HepG2 (cell line): ENCODE data around the gene MBLAC2. TPM values are rescaled to one million over a fixed set of nuclear protein-coding genes. Genes with fewer than 3 reads are reported as not detected.

Experiments
- BORCS8-MEF2B ChIP-seq: sonication (generic); formaldehyde crosslinking; IDR thresholded peaks from 2 replicates; pipeline ENCODE4 v1.8.0; 2022; ENCODE audit warnings: mild to moderate bottlenecking, missing genetic modification reagents
- HNF1B ChIP-seq: sonication (generic); formaldehyde crosslinking; IDR thresholded peaks from 2 replicates; pipeline ENCODE4 v1.5.1; 2020; ENCODE audit warnings: mild to moderate bottlenecking, moderate library complexity, missing genetic modification reagents
- HNRNPH1 ChIP-seq: fragments of 200-400 bp; formaldehyde crosslinking; optimal IDR thresholded peaks from 2 replicates; pipeline ENCODE3; 2017; ENCODE audit warnings: mild to moderate bottlenecking, low read depth, low read length
- PATZ1 ChIP-seq: sonication (generic); formaldehyde crosslinking; IDR thresholded peaks from 2 replicates; pipeline ENCODE4 v1.4.0; 2020; ENCODE audit warnings: missing genetic modification reagents
- PHB2 ChIP-seq: fragments of 450-650 bp; IDR thresholded peaks from 2 replicates; pipeline ENCODE4 v1.6.1; 2018; ENCODE audit not compliant: partially characterized antibody
- SMAD3 ChIP-seq: sonication (generic); formaldehyde crosslinking; IDR thresholded peaks from 2 replicates; pipeline ENCODE4 v1.4.0; 2020; ENCODE audit warnings: missing genetic modification reagents
- YEATS2 ChIP-seq: sonication (generic); formaldehyde crosslinking; IDR thresholded peaks from 2 replicates; pipeline ENCODE4 v1.4.0; 2020; ENCODE audit warnings: missing genetic modification reagents, borderline replicate concordance
- ZKSCAN8 ChIP-seq: IDR thresholded peaks from 2 replicates; pipeline ENCODE4 v1.6.1; 2016; ENCODE audit warnings: borderline replicate concordance, missing genetic modification reagents, missing compliant biosample characterization
- ZNF205 ChIP-seq: IDR thresholded peaks from 2 replicates; pipeline ENCODE4 v1.6.1; 2018; ENCODE audit warnings: missing biosample characterization, missing genetic modification reagents
- ZNF501 ChIP-seq: sonication (generic); formaldehyde crosslinking; IDR thresholded peaks from 2 replicates; pipeline ENCODE4 v1.5.1; 2020; ENCODE audit warnings: mild to moderate bottlenecking, moderate library complexity, missing genetic modification reagents
- ZNF556 ChIP-seq: sonication (generic); formaldehyde crosslinking; IDR thresholded peaks from 2 replicates; pipeline ENCODE4 v1.4.0; 2020; ENCODE audit warnings: mild to moderate bottlenecking, missing genetic modification reagents, borderline replicate concordance
- ZNF570 ChIP-seq: sonication (generic); formaldehyde crosslinking; IDR thresholded peaks from 2 replicates; pipeline ENCODE4 v1.4.0; 2020; ENCODE audit warnings: mild to moderate bottlenecking, missing genetic modification reagents, borderline replicate concordance
- ZSCAN25 ChIP-seq: sonication (generic); formaldehyde crosslinking; IDR thresholded peaks from 2 replicates; pipeline ENCODE4 v1.8.0; 2022; ENCODE audit warnings: mild to moderate bottlenecking, missing genetic modification reagents
- polyA plus RNA-seq, 8 experiments: library from polyadenylated mRNA; depleted of rRNA in 3 of 8; stranded (reverse) in 7 of 8; unstranded in 1 of 8; fragments of >200 nt; fragmentation: Illumina TruSeq in 4 of 8; extraction: Trizol in 4 of 8; gene quantifications; 2 replicates each; pipeline versions ENCODE4 v1.2.1 to v1.2.3, GENCODE V29; 2011 to 2016; ENCODE audit warnings: low read depth in 4 of 8, missing spikeins in 1 of 8, mixed read lengths in 1 of 8; ENCODE audit not compliant: insufficient read depth in 1 of 8
- total RNA-seq, 5 experiments: library from RNA; depleted of rRNA; stranded (reverse); fragments of >200 nt; fragmentation: Illumina TruSeq; extraction: Trizol; gene quantifications; 2 replicates each; pipeline ENCODE4 v1.2.3, GENCODE V29; 2016; ENCODE audit warnings: low read depth in 1 of 5
- TF ChIP-seq, protein P1 (sequence below): sonication (generic); formaldehyde crosslinking; IDR thresholded peaks from 2 replicates; pipeline ENCODE4 v1.5.1; 2020; ENCODE audit warnings: missing genetic modification reagents, mild to moderate bottlenecking, borderline replicate concordance
- TF ChIP-seq, protein P2 (sequence below): sonication (generic); formaldehyde crosslinking; IDR thresholded peaks from 2 replicates; pipeline ENCODE4 v1.4.0; 2020; ENCODE audit warnings: missing genetic modification reagents
- TF ChIP-seq, protein P3 (sequence below): sonication (generic); formaldehyde crosslinking; IDR thresholded peaks from 2 replicates; pipeline ENCODE4 v1.4.0; 2020; ENCODE audit warnings: low read depth, mild to moderate bottlenecking, missing genetic modification reagents

The MBLAC2 gene
- total and polyA plus RNA-seq, 2 of the 13 experiments (the other 11 are each of a cell fraction or from before 2014, with no cell fraction given) = 2.9 to 4.1 TPM

GRCh38 chr5:90474235-90475107, at the start of gene MBLAC2, which contains the start of gene POLR3G (continued):
- TF ChIP-seq, protein P1, sequence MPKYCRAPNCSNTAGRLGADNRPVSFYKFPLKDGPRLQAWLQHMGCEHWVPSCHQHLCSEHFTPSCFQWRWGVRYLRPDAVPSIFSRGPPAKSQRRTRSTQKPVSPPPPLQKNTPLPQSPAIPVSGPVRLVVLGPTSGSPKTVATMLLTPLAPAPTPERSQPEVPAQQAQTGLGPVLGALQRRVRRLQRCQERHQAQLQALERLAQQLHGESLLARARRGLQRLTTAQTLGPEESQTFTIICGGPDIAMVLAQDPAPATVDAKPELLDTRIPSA (CRISPR knock-in tag) = 0 out of 2 replicates have a peak, but pooled peaks have one; percentile 33
- TF ChIP-seq YEATS2 (CRISPR knock-in tag) = peak; percentile 88
- no peak for TF ChIP-seq HNRNPH1
- peak; percentile 79 for TF ChIP-seq PATZ1 (CRISPR knock-in tag)
- no peak for TF ChIP-seq PHB2
- no peak for TF ChIP-seq ZNF570
- TF ChIP-seq ZNF501 (CRISPR knock-in tag) = peak; percentile 70
- TF ChIP-seq ZNF556 (CRISPR knock-in tag) = peak; percentile 62; the same call in 1 of the 2 replicates
- TF ChIP-seq ZNF205 (CRISPR knock-in tag) = no peak
- TF ChIP-seq BORCS8-MEF2B (CRISPR knock-in tag) = peak; percentile 90
- TF ChIP-seq, protein P2, sequence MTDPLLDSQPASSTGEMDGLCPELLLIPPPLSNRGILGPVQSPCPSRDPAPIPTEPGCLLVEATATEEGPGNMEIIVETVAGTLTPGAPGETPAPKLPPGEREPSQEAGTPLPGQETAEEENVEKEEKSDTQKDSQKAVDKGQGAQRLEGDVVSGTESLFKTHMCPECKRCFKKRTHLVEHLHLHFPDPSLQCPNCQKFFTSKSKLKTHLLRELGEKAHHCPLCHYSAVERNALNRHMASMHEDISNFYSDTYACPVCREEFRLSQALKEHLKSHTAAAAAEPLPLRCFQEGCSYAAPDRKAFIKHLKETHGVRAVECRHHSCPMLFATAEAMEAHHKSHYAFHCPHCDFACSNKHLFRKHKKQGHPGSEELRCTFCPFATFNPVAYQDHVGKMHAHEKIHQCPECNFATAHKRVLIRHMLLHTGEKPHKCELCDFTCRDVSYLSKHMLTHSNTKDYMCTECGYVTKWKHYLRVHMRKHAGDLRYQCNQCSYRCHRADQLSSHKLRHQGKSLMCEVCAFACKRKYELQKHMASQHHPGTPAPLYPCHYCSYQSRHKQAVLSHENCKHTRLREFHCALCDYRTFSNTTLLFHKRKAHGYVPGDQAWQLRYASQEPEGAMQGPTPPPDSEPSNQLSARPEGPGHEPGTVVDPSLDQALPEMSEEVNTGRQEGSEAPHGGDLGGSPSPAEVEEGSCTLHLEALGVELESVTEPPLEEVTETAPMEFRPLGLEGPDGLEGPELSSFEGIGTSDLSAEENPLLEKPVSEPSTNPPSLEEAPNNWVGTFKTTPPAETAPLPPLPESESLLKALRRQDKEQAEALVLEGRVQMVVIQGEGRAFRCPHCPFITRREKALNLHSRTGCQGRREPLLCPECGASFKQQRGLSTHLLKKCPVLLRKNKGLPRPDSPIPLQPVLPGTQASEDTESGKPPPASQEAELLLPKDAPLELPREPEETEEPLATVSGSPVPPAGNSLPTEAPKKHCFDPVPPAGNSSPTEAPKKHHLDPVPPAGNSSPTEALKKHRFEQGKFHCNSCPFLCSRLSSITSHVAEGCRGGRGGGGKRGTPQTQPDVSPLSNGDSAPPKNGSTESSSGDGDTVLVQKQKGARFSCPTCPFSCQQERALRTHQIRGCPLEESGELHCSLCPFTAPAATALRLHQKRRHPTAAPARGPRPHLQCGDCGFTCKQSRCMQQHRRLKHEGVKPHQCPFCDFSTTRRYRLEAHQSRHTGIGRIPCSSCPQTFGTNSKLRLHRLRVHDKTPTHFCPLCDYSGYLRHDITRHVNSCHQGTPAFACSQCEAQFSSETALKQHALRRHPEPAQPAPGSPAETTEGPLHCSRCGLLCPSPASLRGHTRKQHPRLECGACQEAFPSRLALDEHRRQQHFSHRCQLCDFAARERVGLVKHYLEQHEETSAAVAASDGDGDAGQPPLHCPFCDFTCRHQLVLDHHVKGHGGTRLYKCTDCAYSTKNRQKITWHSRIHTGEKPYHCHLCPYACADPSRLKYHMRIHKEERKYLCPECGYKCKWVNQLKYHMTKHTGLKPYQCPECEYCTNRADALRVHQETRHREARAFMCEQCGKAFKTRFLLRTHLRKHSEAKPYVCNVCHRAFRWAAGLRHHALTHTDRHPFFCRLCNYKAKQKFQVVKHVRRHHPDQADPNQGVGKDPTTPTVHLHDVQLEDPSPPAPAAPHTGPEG (CRISPR knock-in tag) = no peak; the same call in none of the 2 replicates
- no peak for TF ChIP-seq ZKSCAN8
- TF ChIP-seq, protein P3, sequence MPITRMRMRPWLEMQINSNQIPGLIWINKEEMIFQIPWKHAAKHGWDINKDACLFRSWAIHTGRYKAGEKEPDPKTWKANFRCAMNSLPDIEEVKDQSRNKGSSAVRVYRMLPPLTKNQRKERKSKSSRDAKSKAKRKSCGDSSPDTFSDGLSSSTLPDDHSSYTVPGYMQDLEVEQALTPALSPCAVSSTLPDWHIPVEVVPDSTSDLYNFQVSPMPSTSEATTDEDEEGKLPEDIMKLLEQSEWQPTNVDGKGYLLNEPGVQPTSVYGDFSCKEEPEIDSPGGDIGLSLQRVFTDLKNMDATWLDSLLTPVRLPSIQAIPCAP = no peak
- peak; percentile 52; the same call in 1 of the 2 replicates for TF ChIP-seq SMAD3 (CRISPR knock-in tag)
- TF ChIP-seq HNF1B (CRISPR knock-in tag) = 0 out of 2 replicates have a peak, but pooled peaks have one; percentile 57
- TF ChIP-seq ZSCAN25 = peak; percentile 99
